H1 (cell line): ENCODE measurements around the gene SYT17. TPM values are rescaled to one million over a fixed set of nuclear protein-coding genes. Genes with fewer than 3 reads are reported as not detected.

Source experiments
- CTCF ChIA-PET: fragments of 300-600 bp; sonication (Branson Sonifier 250); formaldehyde crosslinking; loops from one replicate; lab custom pipeline; 2021; ENCODE audit not compliant: partially characterized antibody; lab: Charles Lee
- POLR2A ChIA-PET: fragments of 300-600 bp; sonication (Branson Sonifier 250); formaldehyde crosslinking; loops from one replicate; lab custom pipeline; 2021; ENCODE audit warnings: inconsistent platforms; ENCODE audit not compliant: partially characterized antibody; lab: Charles Lee
- DNase-seq, 2 experiments: peaks; one replicate each; pipeline versions ENCODE4 v3.0.0 to v3.0.0-alpha.2; 2010 to 2022; ENCODE audit warnings: low spot score in 2 of 2, low read depth in 1 of 2, mixed read lengths in 1 of 2
- FAIRE-seq: peaks from 2 replicates; lab custom pipeline; 2011; peaks lifted over from hg19 to GRCh38; lab: Jason Lieb, UNC
- H2AFZ ChIP-seq: 2 replicates; pipeline ENCODE4 v1.8.1; 2012; ENCODE audit warnings: low read length, inconsistent platforms
- H2AK5ac ChIP-seq: 2 replicates; pipeline ENCODE4 v1.6.1; 2013; ENCODE audit warnings: low read depth, low read length
- H2BK120ac ChIP-seq: replicated peaks from 2 replicates; pipeline ENCODE3; 2013; ENCODE audit warnings: low read depth, low read length, inconsistent platforms
- H2BK12ac ChIP-seq: 2 replicates; pipeline ENCODE4 v1.6.1; 2013; ENCODE audit warnings: low read depth, low read length
- H2BK15ac ChIP-seq: 2 replicates; pipeline ENCODE4 v1.6.1; 2013; ENCODE audit warnings: low read length
- H2BK20ac ChIP-seq: 2 replicates; pipeline ENCODE4 v1.6.1; 2013; ENCODE audit warnings: low read length
- H2BK5ac ChIP-seq: 2 replicates; pipeline ENCODE4 v1.6.1; 2013; ENCODE audit warnings: low read depth, low read length
- H3K14ac ChIP-seq: 2 replicates; pipeline ENCODE4 v1.6.1; 2013; ENCODE audit warnings: inconsistent platforms; ENCODE audit not compliant: insufficient read length
- H3K18ac ChIP-seq: 2 replicates; pipeline ENCODE4 v1.6.1; 2013; ENCODE audit warnings: low read length; ENCODE audit errors: extremely low read depth
- H3K23ac ChIP-seq: 2 replicates; pipeline ENCODE4 v1.6.1; 2013; ENCODE audit warnings: inconsistent platforms; ENCODE audit not compliant: insufficient read length
- H3K23me2 ChIP-seq: 2 replicates; pipeline ENCODE4 v1.6.1; 2013; ENCODE audit warnings: low read depth, low read length
- H3K27ac ChIP-seq: 2 replicates; pipeline ENCODE4 v1.6.1; 2011; ENCODE audit warnings: low read depth, low read length, inconsistent platforms
- H3K27me3 ChIP-seq, 4 experiments: replicated peaks in 1 of 4; 1 replicate in 1 of 4; 2 replicates in 3 of 4; pipeline versions ENCODE4 v1.6.1 to v1.8.1; 2011 to 2013; ENCODE audit warnings: low read length in 3 of 4, mild to moderate bottlenecking in 3 of 4, inconsistent platforms in 2 of 4, mixed read lengths in 2 of 4, moderate library complexity in 1 of 4; ENCODE audit not compliant: control insufficient read depth in 3 of 4, insufficient read depth in 3 of 4; ENCODE audit errors: extremely low read depth in 1 of 4
- H3K36me3 ChIP-seq, 4 experiments: 2 replicates each; pipeline versions ENCODE4 v1.6.1 to v1.8.1; 2011 to 2013; ENCODE audit warnings: mild to moderate bottlenecking in 4 of 4, low read length in 3 of 4, moderate library complexity in 2 of 4, control low read depth in 1 of 4, inconsistent platforms in 1 of 4; ENCODE audit not compliant: insufficient read depth in 4 of 4, control insufficient read depth in 2 of 4
- H3K4ac ChIP-seq: replicated peaks from 2 replicates; pipeline ENCODE3; 2013; ENCODE audit warnings: low read length, low read depth, mixed read lengths, inconsistent platforms; ENCODE audit not compliant: insufficient read length
- H3K4me1 ChIP-seq, 4 experiments: replicated peaks in 1 of 4; 1 replicate in 1 of 4; 2 replicates in 3 of 4; pipeline versions ENCODE4 v1.6.1 to v1.8.1; 2011 to 2013; ENCODE audit warnings: low read length in 3 of 4, inconsistent platforms in 2 of 4, mixed read lengths in 1 of 4; ENCODE audit not compliant: insufficient read depth in 4 of 4, control insufficient read depth in 3 of 4
- H3K4me2 ChIP-seq, 2 experiments: 2 replicates each; pipeline versions ENCODE4 v1.6.1 to v1.8.1; 2011 to 2013; ENCODE audit warnings: low read depth in 2 of 2, low read length in 2 of 2, control low read depth in 1 of 2, inconsistent platforms in 1 of 2, mild to moderate bottlenecking in 1 of 2; ENCODE audit not compliant: insufficient read depth in 1 of 2
- H3K4me3 ChIP-seq, 4 experiments: fragments of 200-600, 300-600 bp in 1 of 4; sonication (generic), shearing (Covaris generic), sonication (Bioruptor Twin) in 1 of 4; 2 replicates each; pipeline versions ENCODE4 v1.5.1 to v1.8.1; 2011 to 2016; ENCODE audit warnings: low read length in 4 of 4, low read depth in 3 of 4, control low read depth in 2 of 4, inconsistent platforms in 2 of 4, mild to moderate bottlenecking in 2 of 4, mixed read lengths in 1 of 4, moderate library complexity in 1 of 4; ENCODE audit not compliant: insufficient read depth in 2 of 4; ENCODE audit errors: extremely low read depth in 1 of 4
- H3K56ac ChIP-seq: replicated peaks from 2 replicates; pipeline ENCODE3; 2013; ENCODE audit warnings: low read depth, mild to moderate bottlenecking, mixed read lengths, low read length, inconsistent platforms; ENCODE audit not compliant: insufficient read length
- H3K79me1 ChIP-seq: 2 replicates; pipeline ENCODE4 v1.6.1; 2013; ENCODE audit warnings: low read depth, low read length, control low read depth
- H3K79me2 ChIP-seq, 2 experiments: 2 replicates each; pipeline versions ENCODE4 v1.6.1 to v1.8.1; 2012 to 2013; ENCODE audit warnings: low read length in 2 of 2, mild to moderate bottlenecking in 2 of 2, inconsistent platforms in 1 of 2; ENCODE audit not compliant: insufficient read depth in 2 of 2, control insufficient read depth in 1 of 2
- H3K9ac ChIP-seq, 4 experiments: replicated peaks in 1 of 4; 1 replicate in 1 of 4; 2 replicates in 3 of 4; pipeline versions ENCODE4 v1.6.1 to v1.8.1; 2011 to 2013; ENCODE audit warnings: low read depth in 3 of 4, low read length in 3 of 4, control low read depth in 2 of 4, mild to moderate bottlenecking in 2 of 4, moderate library complexity in 2 of 4, inconsistent platforms in 1 of 4; ENCODE audit errors: extremely low read depth in 1 of 4
- H3K9me3 ChIP-seq, 2 experiments: 2 replicates each; pipeline versions ENCODE4 v1.6.1 to v1.8.1; 2012 to 2013; ENCODE audit warnings: mild to moderate bottlenecking in 2 of 2, moderate library complexity in 2 of 2, control low read depth in 1 of 2, inconsistent platforms in 1 of 2, low read depth in 1 of 2, low read length in 1 of 2, mixed read lengths in 1 of 2; ENCODE audit not compliant: insufficient read depth in 2 of 2
- H4K20me1 ChIP-seq, 2 experiments: replicated peaks in 1 of 2; 2 replicates each; pipeline versions ENCODE3 to v1.8.1; 2011 to 2013; ENCODE audit warnings: inconsistent platforms in 2 of 2, low read length in 2 of 2, mild to moderate bottlenecking in 1 of 2; ENCODE audit not compliant: insufficient read depth in 2 of 2, control insufficient read depth in 1 of 2
- H4K5ac ChIP-seq: 2 replicates; pipeline ENCODE4 v1.6.1; 2013; ENCODE audit warnings: low read length, low read depth, mixed read lengths, inconsistent platforms; ENCODE audit not compliant: insufficient read length
- H4K8ac ChIP-seq: 2 replicates; pipeline ENCODE4 v1.8.0; 2013; ENCODE audit warnings: mild to moderate bottlenecking, moderate library complexity, low read length, inconsistent platforms; ENCODE audit not compliant: insufficient read depth; ENCODE audit errors: extremely low read depth
- H4K91ac ChIP-seq: replicated peaks from 2 replicates; pipeline ENCODE3; 2013; ENCODE audit warnings: low read length, mixed read lengths, inconsistent platforms; ENCODE audit not compliant: insufficient read length
- NANOG ChIP-seq: IDR thresholded peaks from 2 replicates; pipeline ENCODE4 v1.6.1; 2011; ENCODE audit warnings: low read length, low read depth, mild to moderate bottlenecking, inconsistent platforms; ENCODE audit not compliant: insufficient read depth, poor library complexity, severe bottlenecking
- WGBS, 2 experiments: shearing (Covaris generic) in 1 of 2; methylation state at CpG; one replicate each; pipeline versions ENCODE4 v1.1.6 to v1.1.7; 2013 to 2015; ENCODE audit warnings: low lambda C conversion rate in 2 of 2, mixed read lengths in 2 of 2, inconsistent platforms in 1 of 2, low coverage in 1 of 2, missing lambda C conversion rate in 1 of 2; ENCODE audit not compliant: insufficient replicate concordance in 2 of 2, insufficient coverage in 1 of 2, insufficient read length in 1 of 2; ENCODE audit errors: extremely low coverage in 1 of 2, missing lambda C conversion rate in 1 of 2; 5-methylcytosine and 5-hydroxymethylcytosine counted together
- polyA plus RNA-seq, 7 experiments: library from polyadenylated mRNA; depleted of rRNA in 3 of 7; stranded (reverse) in 5 of 7; unstranded in 2 of 7; fragments of >200 nt in 5 of 7; fragments of 200-250 nt in 2 of 7; gene quantifications; 1 replicate in 5 of 7; 2 replicates in 1 of 7; 4 replicates in 1 of 7; pipeline versions ENCODE4 v1.2.1 to v1.2.3, GENCODE V29; 2011 to 2013; ENCODE audit warnings: missing spikeins in 2 of 7, mixed read lengths in 2 of 7
- total RNA-seq: library from RNA; stranded (reverse); fragmentation: NEBNext Ultra II Directional; extraction: Animal tissue kit (Norgen Biotek cat#: 25700); gene quantifications from 2 replicates; pipeline ENCODE4 v1.2.1, GENCODE V29; 2021

Gene SYT17
- total and polyA plus RNA-seq, 2 of the 8 experiments (the other 6 are each of a cell fraction or from before 2014, with no cell fraction given), result 5.8 to 18.1 TPM

- H3K4ac ChIP-seq, result no peak overlapping the region
- no peaks in the 10 kb centered on the region for H3K79me2 ChIP-seq
- H4K5ac ChIP-seq, result no peak overlapping the region
- no peaks in the 10 kb centered on the region for H3K27me3 ChIP-seq
- no peak overlapping the region for H2BK20ac ChIP-seq
- H4K91ac ChIP-seq, result no peak overlapping the region
- ChIA-PET CTCF (interaction anchor here (0.8 to 1.0 kb wide), 3 partner anchors 9 to 20 kb away, joined by 3 to 4 read pairs (median 3); no protein-coding TSS in a partner anchor), POLR2A (interaction anchor here (0.9 kb wide), 1 partner anchor 12 kb away, joined by 3 read pairs; no protein-coding TSS in a partner anchor)
- no peaks in the 10 kb centered on the region for H3K23me2 ChIP-seq
- H3K36me3 ChIP-seq, result no peaks in the 10 kb centered on the region
- H3K27ac ChIP-seq, result peak overlapping the region; percentile 28; the same call in 1 of the 2 replicates
- no peak overlapping the region for H2AFZ ChIP-seq
- no peaks in the 10 kb centered on the region for H3K79me1 ChIP-seq
- no peak overlapping the region for H3K56ac ChIP-seq
- no peak overlapping the region for H2BK5ac ChIP-seq
- no peak overlapping the region for H2BK15ac ChIP-seq
- WGBS, 2 experiments, result 75% methylated on average over 5 of the region's 5 CpGs; no CpG with 5 or more reads in 1 of the 2 experiments
- no peak for FAIRE-seq
- no peak for DNase-seq
- no peak overlapping the region for H3K4me2 ChIP-seq
- no peak overlapping the region for H2AK5ac ChIP-seq
- H4K8ac ChIP-seq, result no peak overlapping the region
- no peak for TF ChIP-seq NANOG
- H3K23ac ChIP-seq, result no peak overlapping the region
- peaks cover 11 to 32% (median 26%) of the 10 kb centered on the region in 4 experiments for H3K4me1 ChIP-seq
- H3K9me3 ChIP-seq, result no peaks in the 10 kb centered on the region
- no peak overlapping the region for H2BK120ac ChIP-seq
- no peak overlapping the region for H3K4me3 ChIP-seq
- H3K14ac ChIP-seq, result no peak overlapping the region
- H4K20me1 ChIP-seq, result no peaks in the 10 kb centered on the region
- peak overlapping the region; percentile 61; the same call in 1 of the 2 replicates for H2BK12ac ChIP-seq
- peak overlapping the region in 1 of 4 experiments; percentile 26; a peak in 2 of 7 replicates for H3K9ac ChIP-seq
- H3K18ac ChIP-seq, result no peak overlapping the region
These were observed 124.1 kb downstream of the SYT17 start for GRCh38 chr16:19292186-19292585.
